ENCODE data around the gene ADAMTS9. TPM values are rescaled to one million over a fixed set of nuclear protein-coding genes. Genes with fewer than 3 reads are reported as not detected.

The ADAMTS9 gene
- total RNA-seq, 2 donors from 2014 or later = 4.4 to 14.3 TPM

- TF ChIP-seq CTCF (IDR thresholded peaks at IDR 0.05) = no peak
- Histone ChIP-seq H3K9me3 (no peaks in the 10 kb centered on the region), H3K4me1 (no peaks in the 10 kb centered on the region), H3K27ac (no peak overlapping the region), H3K36me3 (no peaks in the 10 kb centered on the region), H3K9ac (ENCODE audit: low read depth in 2 of 2, low read length in 2 of 2) (no peak overlapping the region), H3K27me3 (no peaks in the 10 kb centered on the region), H3K4me3 (no peak overlapping the region)
- intact Hi-C loops (cut with DNase I) = no loop called here
- no peak for DNase-seq
These were observed 87.4 kb downstream of the ADAMTS9 start for GRCh38 chr3:64600246-64600950.

- no peaks in the 10 kb centered on the region for H3K36me3 ChIP-seq
- H3K4me1 ChIP-seq = no peaks in the 10 kb centered on the region
- H3K9ac ChIP-seq (ENCODE audit: low read depth in 2 of 2, low read length in 2 of 2) = no peak overlapping the region
- H3K9me3 ChIP-seq = no peaks in the 10 kb centered on the region
- TF ChIP-seq CTCF (IDR thresholded peaks at IDR 0.05) = no peak
- DNase-seq = no peak
- intact Hi-C loops (cut with DNase I) = no loop called here
- H3K4me3 ChIP-seq = no peak overlapping the region
- no peak overlapping the region for H3K27ac ChIP-seq
- H3K27me3 ChIP-seq = no peaks in the 10 kb centered on the region
These were observed 88.1 kb downstream of the ADAMTS9 start for GRCh38 chr3:64599651-64600050.

GRCh38 chr3:64595253-64595694 is 92.5 kb downstream of the ADAMTS9 start:
- DNase-seq = no peak
- H3K9me3 ChIP-seq = no peaks in the 10 kb centered on the region
- H3K4me3 ChIP-seq = no peak overlapping the region
- H3K27ac ChIP-seq = no peak overlapping the region
- TF ChIP-seq CTCF (IDR thresholded peaks at IDR 0.05) = no peak
- no peaks in the 10 kb centered on the region for H3K27me3 ChIP-seq
- no peak overlapping the region for H3K9ac ChIP-seq (ENCODE audit: low read depth in 2 of 2, low read length in 2 of 2)
- no peaks in the 10 kb centered on the region for H3K4me1 ChIP-seq
- intact Hi-C loops (cut with DNase I) = no loop called here
- H3K36me3 ChIP-seq = no peaks in the 10 kb centered on the region

GRCh38 chr3:64594134-64594533 is 93.7 kb downstream of the ADAMTS9 start:
- no peak overlapping the region for H3K27ac ChIP-seq
- DNase-seq = no peak
- intact Hi-C loops (cut with DNase I) = no loop called here

GRCh38 chr3:64593350-64593749 is 94.5 kb downstream of the ADAMTS9 start:
- Histone ChIP-seq H3K36me3 (no peaks in the 10 kb centered on the region), H3K9me3 (no peaks in the 10 kb centered on the region), H3K4me3 (no peak overlapping the region), H3K27ac (no peak overlapping the region), H3K27me3 (no peaks in the 10 kb centered on the region), H3K4me1 (no peaks in the 10 kb centered on the region), H3K9ac (ENCODE audit: low read depth in 2 of 2, low read length in 2 of 2) (no peak overlapping the region)
- DNase-seq = no peak
- intact Hi-C loops (cut with DNase I) = no loop called here
- no peak for TF ChIP-seq CTCF (IDR thresholded peaks at IDR 0.05)

More at GRCh38 chr3:64594134-64594533, 93.7 kb downstream of the ADAMTS9 start:
- H3K4me3 ChIP-seq = no peak overlapping the region
- H3K9ac ChIP-seq (ENCODE audit: low read depth in 2 of 2, low read length in 2 of 2) = no peak overlapping the region
- H3K27me3 ChIP-seq = no peaks in the 10 kb centered on the region
- TF ChIP-seq CTCF (IDR thresholded peaks at IDR 0.05) = no peak
- no peaks in the 10 kb centered on the region for H3K9me3 ChIP-seq
- H3K36me3 ChIP-seq = no peaks in the 10 kb centered on the region
- no peaks in the 10 kb centered on the region for H3K4me1 ChIP-seq

Measured in colonic mucosa (tissue), 4 donors.